ENCODE measurements around the gene ADCK1. TPM values are rescaled to one million over a fixed set of nuclear protein-coding genes. Genes with fewer than 3 reads are reported as not detected.

Gene ADCK1
- total RNA-seq, 2 donors from 2014 or later = 9.6 to 10.1 TPM

DNA sequence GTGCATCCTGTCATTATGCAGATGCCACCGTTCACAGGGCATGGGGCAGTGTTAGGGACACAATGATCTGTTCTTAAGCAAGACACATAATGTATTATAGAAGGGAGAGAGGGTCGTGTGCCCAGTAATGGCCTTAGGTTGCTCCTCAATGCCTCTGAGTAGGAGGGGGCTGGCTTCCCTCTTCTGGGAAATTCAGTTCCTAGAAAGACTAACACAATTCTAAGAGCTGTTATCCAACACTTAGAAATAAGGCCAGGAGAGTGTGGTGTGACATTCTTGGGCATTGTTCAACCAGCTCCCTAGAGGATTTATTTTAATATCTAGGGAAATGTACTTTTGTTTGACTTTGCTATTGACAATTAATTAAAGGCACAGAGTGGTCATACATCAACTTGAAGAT, 118.5 kb downstream of the ADCK1 start:
- TF ChIP-seq POLR2A (IDR thresholded peaks at IDR 0.05) (no peak), POLR2AphosphoS5 (IDR thresholded peaks at IDR 0.05) (no peak)
- TF ChIP-seq, protein P1, sequence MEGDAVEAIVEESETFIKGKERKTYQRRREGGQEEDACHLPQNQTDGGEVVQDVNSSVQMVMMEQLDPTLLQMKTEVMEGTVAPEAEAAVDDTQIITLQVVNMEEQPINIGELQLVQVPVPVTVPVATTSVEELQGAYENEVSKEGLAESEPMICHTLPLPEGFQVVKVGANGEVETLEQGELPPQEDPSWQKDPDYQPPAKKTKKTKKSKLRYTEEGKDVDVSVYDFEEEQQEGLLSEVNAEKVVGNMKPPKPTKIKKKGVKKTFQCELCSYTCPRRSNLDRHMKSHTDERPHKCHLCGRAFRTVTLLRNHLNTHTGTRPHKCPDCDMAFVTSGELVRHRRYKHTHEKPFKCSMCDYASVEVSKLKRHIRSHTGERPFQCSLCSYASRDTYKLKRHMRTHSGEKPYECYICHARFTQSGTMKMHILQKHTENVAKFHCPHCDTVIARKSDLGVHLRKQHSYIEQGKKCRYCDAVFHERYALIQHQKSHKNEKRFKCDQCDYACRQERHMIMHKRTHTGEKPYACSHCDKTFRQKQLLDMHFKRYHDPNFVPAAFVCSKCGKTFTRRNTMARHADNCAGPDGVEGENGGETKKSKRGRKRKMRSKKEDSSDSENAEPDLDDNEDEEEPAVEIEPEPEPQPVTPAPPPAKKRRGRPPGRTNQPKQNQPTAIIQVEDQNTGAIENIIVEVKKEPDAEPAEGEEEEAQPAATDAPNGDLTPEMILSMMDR (IDR thresholded peaks at IDR 0.05) = no peak
- Histone ChIP-seq H3K27ac (no peak overlapping the region), H3K36me3 (no peaks in the 10 kb centered on the region), H3K4me3 (no peak overlapping the region), H3K4me1 (replicated peaks) (no peaks in the 10 kb centered on the region), H3K9me3 (no peaks in the 10 kb centered on the region), H3K27me3 (replicated peaks; ENCODE audit: insufficient read depth) (no peaks in the 10 kb centered on the region)
- no peak for DNase-seq (ENCODE audit: low spot score)
- intact Hi-C loops (cut with DNase I) = no loop called here
- 45% methylated on average over 2 of the region's 2 CpGs for WGBS

DNA sequence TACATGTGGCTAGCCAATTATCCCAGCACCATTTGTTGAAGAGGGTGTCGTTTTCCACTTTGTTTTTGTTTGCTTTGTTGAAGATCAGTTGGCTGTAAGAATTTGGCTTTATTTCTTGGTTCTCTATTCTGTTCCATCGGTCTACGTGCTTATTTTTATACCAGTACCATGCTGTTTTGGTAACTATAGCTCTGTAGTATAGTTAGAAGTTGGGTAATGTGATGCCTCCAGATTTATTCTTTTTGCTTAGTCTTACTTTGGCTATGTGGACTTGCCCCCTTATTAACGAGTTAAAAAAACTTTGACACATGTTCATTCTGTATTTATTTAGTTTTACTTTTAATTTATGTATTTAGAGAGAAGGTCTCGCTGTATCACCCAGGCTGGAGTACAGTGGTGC, 120.4 kb downstream of the ADCK1 start:
- no peak for DNase-seq (ENCODE audit: low spot score)
- TF ChIP-seq, protein P1 (IDR thresholded peaks at IDR 0.05) = no peak
- no peak for TF ChIP-seq POLR2AphosphoS5 (IDR thresholded peaks at IDR 0.05)
- no peak overlapping the region for H3K27ac ChIP-seq
- no peaks in the 10 kb centered on the region for H3K27me3 ChIP-seq (replicated peaks; ENCODE audit: insufficient read depth)
- no peaks in the 10 kb centered on the region for H3K9me3 ChIP-seq
- H3K36me3 ChIP-seq = no peaks in the 10 kb centered on the region
- intact Hi-C loops (cut with DNase I) = no loop called here
- WGBS = 95% methylated on average over 5 of the region's 5 CpGs
- H3K4me1 ChIP-seq (replicated peaks) = no peaks in the 10 kb centered on the region
- H3K4me3 ChIP-seq = no peak overlapping the region

DNA sequence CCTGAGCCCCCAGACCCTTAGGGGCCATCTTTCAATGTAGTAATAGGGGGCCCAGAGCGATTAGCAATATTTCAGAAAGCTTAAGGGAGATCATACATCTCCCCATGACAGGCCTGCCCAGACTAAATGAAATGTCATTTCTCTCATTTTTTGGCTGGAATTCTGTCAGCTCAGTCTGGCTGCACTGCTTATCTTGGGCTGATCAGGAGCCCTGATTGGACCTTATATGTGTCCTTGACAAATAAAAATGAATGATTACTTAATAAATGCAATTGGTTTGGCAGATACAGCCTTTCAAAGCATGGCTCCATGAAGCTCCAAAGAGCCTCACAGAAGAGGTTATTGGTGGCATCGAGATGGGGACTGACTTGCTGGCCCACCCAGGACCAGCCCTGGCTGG, 121.9 kb downstream of the ADCK1 start:
- Histone ChIP-seq H3K27ac (no peak overlapping the region), H3K27me3 (replicated peaks; ENCODE audit: insufficient read depth) (no peaks in the 10 kb centered on the region), H3K36me3 (no peaks in the 10 kb centered on the region), H3K4me3 (no peak overlapping the region), H3K4me1 (replicated peaks) (no peaks in the 10 kb centered on the region), H3K9me3 (no peaks in the 10 kb centered on the region)
- no peak for TF ChIP-seq POLR2AphosphoS5 (IDR thresholded peaks at IDR 0.05)
- no peak for TF ChIP-seq POLR2A (IDR thresholded peaks at IDR 0.05)
- TF ChIP-seq, protein P1 (IDR thresholded peaks at IDR 0.05) = no peak
- 42% methylated on average over 2 of the region's 2 CpGs for WGBS
- no peak for DNase-seq (ENCODE audit: low spot score)
- intact Hi-C loops (cut with DNase I) = no loop called here

DNA sequence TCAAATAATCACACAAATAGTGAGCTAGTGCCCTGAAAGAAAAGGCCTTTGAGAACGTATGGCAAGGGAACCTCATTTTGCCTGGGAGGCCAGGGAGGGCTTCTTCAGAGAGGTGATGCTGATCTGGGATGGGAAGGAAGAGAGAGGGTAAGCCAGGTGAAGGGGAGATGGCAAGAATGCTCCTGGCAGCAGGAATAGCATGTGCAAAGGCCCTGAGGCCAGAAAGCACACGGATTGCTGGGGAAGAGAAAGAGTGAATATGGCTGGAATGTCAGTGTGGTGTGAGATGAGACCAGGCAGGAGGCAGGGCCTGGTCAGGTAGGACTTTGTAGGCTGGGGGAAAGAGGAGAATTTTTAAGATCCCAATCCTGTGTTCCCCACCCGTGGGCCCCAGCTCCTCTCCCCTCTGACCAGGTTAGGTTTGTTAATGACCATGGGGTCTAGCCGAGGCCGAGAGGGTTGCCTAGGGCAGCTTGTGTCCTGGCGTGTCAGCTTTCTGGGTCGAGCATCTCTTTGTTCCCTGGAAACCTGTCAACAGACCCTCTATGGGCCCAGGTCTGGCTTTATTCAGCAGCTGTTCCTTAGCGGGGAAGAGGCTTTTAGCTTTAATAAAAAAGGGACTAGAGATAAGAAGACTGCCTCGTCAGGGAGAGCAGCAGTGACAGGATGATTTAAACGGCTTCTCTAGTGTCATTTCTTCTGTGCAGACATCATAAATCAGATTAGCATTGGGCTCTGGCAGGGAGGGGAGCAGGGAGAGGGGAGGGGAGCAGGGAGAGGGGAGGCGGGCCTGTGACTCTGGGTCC, 123.4 kb downstream of the ADCK1 start:
- Histone ChIP-seq H3K27me3 (replicated peaks; ENCODE audit: insufficient read depth) (no peaks in the 10 kb centered on the region), H3K4me3 (no peak overlapping the region), H3K4me1 (replicated peaks) (no peaks in the 10 kb centered on the region), H3K36me3 (no peaks in the 10 kb centered on the region), H3K9me3 (no peaks in the 10 kb centered on the region), H3K27ac (no peak overlapping the region)
- DNase-seq (ENCODE audit: low spot score) = no peak
- intact Hi-C loops (cut with DNase I) = no loop called here
- 61% methylated on average over 11 of the region's 11 CpGs for WGBS
- no peak for TF ChIP-seq POLR2A (IDR thresholded peaks at IDR 0.05)
- TF ChIP-seq POLR2AphosphoS5 (IDR thresholded peaks at IDR 0.05) = no peak
- TF ChIP-seq, protein P1 (IDR thresholded peaks at IDR 0.05) = no peak
